OCI-M2 (cell line): ENCODE data around the gene GAREM2.

Source experiments
- DNase-seq: peaks from one replicate; lab custom pipeline; 2025; ENCODE audit not compliant: unreplicated experiment; lab: John Stamatoyannopoulos, UW

Gene GAREM2

DNA sequence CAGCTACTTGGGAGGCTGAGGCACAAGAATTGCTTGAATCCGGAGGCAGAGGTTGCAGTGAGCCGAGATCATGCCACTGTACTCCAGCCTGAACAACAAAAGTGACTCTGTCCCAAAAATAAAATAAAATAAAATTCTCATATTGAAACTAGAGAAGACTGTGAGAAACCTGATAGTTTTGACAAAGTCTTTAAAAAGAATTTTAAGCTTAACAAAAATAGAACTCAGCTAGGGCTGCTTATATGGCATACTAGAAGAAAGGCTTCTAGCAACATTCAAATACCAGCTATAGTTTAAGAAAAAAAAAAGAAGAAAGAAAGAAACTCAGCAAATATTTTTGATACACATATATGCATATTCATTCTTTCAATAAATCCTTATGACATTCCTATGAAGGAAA is 57.9 kb downstream of the GAREM2 start:
- no peak for DNase-seq

DNA sequence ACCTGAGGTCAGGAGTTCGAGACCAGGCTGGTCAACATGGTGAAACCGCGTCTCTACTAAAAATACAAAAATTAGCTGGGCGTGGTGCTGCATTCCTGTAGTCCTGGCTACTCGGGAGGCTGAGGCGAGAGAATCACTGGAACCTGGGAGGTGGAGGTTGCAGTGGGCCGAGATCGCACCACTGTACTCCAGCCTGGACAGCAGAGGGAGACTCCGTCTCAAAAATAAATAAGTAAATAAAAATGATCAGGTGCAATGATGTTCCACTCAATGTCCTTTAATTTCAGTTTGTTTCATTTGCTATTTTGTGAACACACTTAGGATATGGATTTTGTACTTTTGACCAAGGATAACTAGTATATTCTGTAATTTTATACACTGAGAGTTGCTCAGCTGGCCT is 62.2 kb downstream of the GAREM2 start:
- DNase-seq, result no peak

DNA sequence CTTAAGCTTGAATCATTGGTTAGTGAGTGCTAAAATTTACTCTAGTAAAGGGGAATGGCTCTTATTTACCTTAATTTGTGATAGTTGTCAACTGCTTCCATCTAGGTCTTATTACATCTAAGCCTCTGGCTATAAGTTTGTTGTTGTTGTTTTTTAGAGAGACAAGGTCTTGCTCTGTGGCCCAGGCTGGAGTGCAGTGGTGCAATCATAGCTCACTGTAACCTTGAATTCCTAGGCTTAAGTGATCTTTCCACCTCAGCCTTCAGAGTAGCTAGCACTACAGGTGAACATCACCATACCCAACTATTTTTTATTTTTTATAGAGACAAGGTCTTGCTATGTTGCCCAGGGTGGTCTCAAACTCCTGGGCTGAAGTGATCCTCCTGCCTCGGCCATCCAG is 65.0 kb downstream of the GAREM2 start:
- DNase-seq, result no peak

DNA sequence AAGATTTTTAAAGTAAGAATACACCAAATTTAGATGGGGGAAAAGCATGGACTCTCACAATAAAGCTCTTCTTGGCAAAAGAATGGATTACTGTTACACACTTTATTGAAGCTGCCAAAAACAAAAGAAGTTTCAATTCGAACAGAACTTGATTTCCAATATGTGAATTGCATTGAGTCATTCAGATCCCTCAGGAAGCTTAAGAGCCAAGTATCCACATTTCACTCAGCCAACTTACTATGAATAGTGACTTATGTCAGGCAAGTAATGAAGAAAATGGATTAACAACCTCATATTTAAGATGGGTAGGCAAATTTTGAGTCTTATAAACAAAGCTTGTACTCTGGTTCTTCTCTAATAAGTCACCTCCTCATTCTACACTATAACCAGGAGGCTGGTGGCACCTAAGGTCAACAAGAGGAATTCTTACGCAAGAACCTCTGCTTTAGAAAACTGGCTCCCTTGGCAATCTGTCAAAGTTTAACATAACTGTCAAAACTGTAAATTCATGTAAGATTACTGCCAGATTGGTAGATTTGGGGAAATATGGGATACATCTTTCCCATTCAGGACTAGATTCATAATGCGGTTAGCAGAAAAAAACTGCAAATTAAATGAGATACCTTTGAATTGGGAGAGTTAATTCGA is 65.5 kb downstream of the GAREM2 start:
- DNase-seq, result no peak
